ENCODE data around the gene C9orf78. TPM values are rescaled to one million over a fixed set of nuclear protein-coding genes. Genes with fewer than 3 reads are reported as not detected.

C9orf78 gene
- total and polyA plus RNA-seq, 9 of the 15 experiments (the other 6 are each of a cell fraction or from before 2014, with no cell fraction given): 94.6 to 266 (median 202) TPM

DNA sequence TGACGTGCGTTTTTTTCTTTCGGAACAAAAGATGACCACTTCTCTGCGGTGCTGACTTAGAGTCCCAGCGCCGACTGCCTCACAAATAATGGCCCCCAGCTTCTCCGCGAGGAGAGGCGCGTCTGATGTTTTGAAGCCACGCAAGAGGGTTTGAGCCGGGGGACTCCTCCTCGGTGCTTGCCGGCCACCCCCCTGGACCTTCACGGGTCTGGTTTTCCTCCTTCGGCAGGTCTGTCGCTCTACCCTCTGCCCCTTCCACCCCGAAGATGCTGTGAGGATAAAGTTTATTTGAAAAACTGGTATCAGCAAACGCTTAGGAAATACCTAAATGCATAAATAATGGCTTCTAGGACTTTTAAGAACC lies 767 bp upstream of the C9orf78 start (continued):
- no peak for TF ChIP-seq TCFL5 (CRISPR knock-in tag; conservative IDR thresholded peaks at IDR 0.05)
- TF ChIP-seq ZNF609 (CRISPR knock-in tag; IDR thresholded peaks at IDR 0.05; ENCODE audit: borderline replicate concordance): 0 out of 2 replicates have a peak, but pooled peaks have one; percentile 41
- TF ChIP-seq HMG20B (CRISPR knock-in tag; IDR thresholded peaks at IDR 0.05): no peak
- TF ChIP-seq, protein P1, sequence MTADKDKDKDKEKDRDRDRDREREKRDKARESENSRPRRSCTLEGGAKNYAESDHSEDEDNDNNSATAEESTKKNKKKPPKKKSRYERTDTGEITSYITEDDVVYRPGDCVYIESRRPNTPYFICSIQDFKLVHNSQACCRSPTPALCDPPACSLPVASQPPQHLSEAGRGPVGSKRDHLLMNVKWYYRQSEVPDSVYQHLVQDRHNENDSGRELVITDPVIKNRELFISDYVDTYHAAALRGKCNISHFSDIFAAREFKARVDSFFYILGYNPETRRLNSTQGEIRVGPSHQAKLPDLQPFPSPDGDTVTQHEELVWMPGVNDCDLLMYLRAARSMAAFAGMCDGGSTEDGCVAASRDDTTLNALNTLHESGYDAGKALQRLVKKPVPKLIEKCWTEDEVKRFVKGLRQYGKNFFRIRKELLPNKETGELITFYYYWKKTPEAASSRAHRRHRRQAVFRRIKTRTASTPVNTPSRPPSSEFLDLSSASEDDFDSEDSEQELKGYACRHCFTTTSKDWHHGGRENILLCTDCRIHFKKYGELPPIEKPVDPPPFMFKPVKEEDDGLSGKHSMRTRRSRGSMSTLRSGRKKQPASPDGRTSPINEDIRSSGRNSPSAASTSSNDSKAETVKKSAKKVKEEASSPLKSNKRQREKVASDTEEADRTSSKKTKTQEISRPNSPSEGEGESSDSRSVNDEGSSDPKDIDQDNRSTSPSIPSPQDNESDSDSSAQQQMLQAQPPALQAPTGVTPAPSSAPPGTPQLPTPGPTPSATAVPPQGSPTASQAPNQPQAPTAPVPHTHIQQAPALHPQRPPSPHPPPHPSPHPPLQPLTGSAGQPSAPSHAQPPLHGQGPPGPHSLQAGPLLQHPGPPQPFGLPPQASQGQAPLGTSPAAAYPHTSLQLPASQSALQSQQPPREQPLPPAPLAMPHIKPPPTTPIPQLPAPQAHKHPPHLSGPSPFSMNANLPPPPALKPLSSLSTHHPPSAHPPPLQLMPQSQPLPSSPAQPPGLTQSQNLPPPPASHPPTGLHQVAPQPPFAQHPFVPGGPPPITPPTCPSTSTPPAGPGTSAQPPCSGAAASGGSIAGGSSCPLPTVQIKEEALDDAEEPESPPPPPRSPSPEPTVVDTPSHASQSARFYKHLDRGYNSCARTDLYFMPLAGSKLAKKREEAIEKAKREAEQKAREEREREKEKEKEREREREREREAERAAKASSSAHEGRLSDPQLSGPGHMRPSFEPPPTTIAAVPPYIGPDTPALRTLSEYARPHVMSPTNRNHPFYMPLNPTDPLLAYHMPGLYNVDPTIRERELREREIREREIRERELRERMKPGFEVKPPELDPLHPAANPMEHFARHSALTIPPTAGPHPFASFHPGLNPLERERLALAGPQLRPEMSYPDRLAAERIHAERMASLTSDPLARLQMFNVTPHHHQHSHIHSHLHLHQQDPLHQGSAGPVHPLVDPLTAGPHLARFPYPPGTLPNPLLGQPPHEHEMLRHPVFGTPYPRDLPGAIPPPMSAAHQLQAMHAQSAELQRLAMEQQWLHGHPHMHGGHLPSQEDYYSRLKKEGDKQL (CRISPR knock-in tag; IDR thresholded peaks at IDR 0.05; ENCODE audit: borderline replicate concordance): no peak
- TF ChIP-seq, protein P2, sequence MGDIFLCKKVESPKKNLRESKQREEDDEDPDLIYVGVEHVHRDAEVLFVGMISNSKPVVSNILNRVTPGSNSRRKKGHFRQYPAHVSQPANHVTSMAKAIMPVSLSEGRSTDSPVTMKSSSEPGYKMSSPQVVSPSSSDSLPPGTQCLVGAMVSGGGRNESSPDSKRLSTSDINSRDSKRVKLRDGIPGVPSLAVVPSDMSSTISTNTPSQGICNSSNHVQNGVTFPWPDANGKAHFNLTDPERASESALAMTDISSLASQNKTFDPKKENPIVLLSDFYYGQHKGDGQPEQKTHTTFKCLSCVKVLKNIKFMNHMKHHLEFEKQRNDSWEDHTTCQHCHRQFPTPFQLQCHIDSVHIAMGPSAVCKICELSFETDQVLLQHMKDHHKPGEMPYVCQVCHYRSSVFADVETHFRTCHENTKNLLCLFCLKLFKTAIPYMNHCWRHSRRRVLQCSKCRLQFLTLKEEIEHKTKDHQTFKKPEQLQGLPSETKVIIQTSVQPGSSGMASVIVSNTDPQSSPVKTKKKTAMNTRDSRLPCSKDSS (IDR thresholded peaks at IDR 0.05; ENCODE audit: low read depth, partially characterized antibody): no peak
- no peak for TF ChIP-seq RCOR1 (IDR thresholded peaks at IDR 0.05; ENCODE audit: borderline replicate concordance in 1 of 2, low read depth in 2 of 2, low read length in 2 of 2)
- TF ChIP-seq CBX1 (IDR thresholded peaks at IDR 0.05; ENCODE audit: low read depth): no peak
- no peak for TF ChIP-seq CBX5 (IDR thresholded peaks at IDR 0.05; ENCODE audit: borderline replicate concordance, low read depth)
- no peak for TF ChIP-seq ZC3H8 (IDR thresholded peaks at IDR 0.05)
- TF ChIP-seq SMARCE1 (IDR thresholded peaks at IDR 0.05): peak; percentile 25; the same call in 1 of the 2 replicates
- 0 out of 2 replicates have a peak, but pooled peaks have one; percentile 0 for TF ChIP-seq DMBX1 (CRISPR knock-in tag; IDR thresholded peaks at IDR 0.05; ENCODE audit: borderline replicate concordance)
- no peak for TF ChIP-seq TAF1 (IDR thresholded peaks at IDR 0.05; ENCODE audit: control insufficient read depth, extremely low read depth, insufficient read depth, low read length, severe bottlenecking)
- no peak for TF ChIP-seq RUNX1 (IDR thresholded peaks at IDR 0.05; ENCODE audit: low read depth)
- no peak for TF ChIP-seq ZNF174 (CRISPR knock-in tag; IDR thresholded peaks at IDR 0.05)
- TF ChIP-seq CTBP1 (IDR thresholded peaks at IDR 0.05; ENCODE audit: borderline replicate concordance): no peak
